Measurements from ENCODE around the gene CNEP1R1.

DNA sequence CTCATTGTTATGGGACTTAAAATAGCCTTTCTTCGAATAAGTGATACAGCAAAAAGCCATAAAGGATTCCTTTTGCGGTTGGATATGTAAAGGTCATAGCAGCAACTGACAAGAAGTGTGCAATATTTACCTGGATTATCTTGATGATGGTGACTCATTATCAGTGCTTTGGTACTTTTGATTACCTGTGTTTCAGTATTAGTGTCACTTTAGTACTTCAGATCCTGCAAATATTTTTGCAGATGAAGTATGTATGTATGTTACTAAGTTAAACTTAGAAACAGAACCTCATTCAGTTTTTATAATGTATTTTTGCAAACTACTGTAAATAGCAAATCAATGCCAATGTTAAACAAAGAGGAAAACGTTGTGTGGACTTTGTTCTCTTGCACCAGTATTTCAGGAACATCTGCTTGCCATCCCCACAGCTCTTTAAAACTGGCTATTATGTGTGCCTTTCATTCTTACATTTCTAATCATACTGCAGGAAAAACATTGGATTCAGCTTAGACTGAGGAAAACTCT is 10.5 kb downstream of the CNEP1R1 start:
- TF ChIP-seq, protein P1, sequence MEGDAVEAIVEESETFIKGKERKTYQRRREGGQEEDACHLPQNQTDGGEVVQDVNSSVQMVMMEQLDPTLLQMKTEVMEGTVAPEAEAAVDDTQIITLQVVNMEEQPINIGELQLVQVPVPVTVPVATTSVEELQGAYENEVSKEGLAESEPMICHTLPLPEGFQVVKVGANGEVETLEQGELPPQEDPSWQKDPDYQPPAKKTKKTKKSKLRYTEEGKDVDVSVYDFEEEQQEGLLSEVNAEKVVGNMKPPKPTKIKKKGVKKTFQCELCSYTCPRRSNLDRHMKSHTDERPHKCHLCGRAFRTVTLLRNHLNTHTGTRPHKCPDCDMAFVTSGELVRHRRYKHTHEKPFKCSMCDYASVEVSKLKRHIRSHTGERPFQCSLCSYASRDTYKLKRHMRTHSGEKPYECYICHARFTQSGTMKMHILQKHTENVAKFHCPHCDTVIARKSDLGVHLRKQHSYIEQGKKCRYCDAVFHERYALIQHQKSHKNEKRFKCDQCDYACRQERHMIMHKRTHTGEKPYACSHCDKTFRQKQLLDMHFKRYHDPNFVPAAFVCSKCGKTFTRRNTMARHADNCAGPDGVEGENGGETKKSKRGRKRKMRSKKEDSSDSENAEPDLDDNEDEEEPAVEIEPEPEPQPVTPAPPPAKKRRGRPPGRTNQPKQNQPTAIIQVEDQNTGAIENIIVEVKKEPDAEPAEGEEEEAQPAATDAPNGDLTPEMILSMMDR (IDR thresholded peaks at IDR 0.05): no peak
- TF ChIP-seq POLR2A (IDR thresholded peaks at IDR 0.05): no peak
